Choroid plexus epithelial cell (primary cell): ENCODE data around the gene ZNF20.
"Not testable (repeated sequence)": the region's sequence is repeated elsewhere in the genome, so short reads cannot be mapped to it uniquely, and the experiment has no call there.

Experiments used
- DNase-seq: peaks from one replicate; pipeline ENCODE4 v3.0.0-alpha.2; 2010; ENCODE audit warnings: low read depth
- H3K4me3 ChIP-seq: 2 replicates; pipeline ENCODE4 v1.5.1; 2011; ENCODE audit warnings: low read depth, mild to moderate bottlenecking, control low read depth, low read length, moderate library complexity
- TF ChIP-seq, protein P1 (sequence below): conservative IDR thresholded peaks from 2 replicates; pipeline ENCODE4 v1.5.1; 2011; ENCODE audit warnings: low read depth, mild to moderate bottlenecking, control low read depth, inconsistent platforms, low read length, moderate library complexity

The ZNF20 gene

GRCh38 chr19:12113121-12113520, 27.0 kb downstream of the ZNF20 start:
- H3K4me3 ChIP-seq: no peak overlapping the region
- TF ChIP-seq, protein P1, sequence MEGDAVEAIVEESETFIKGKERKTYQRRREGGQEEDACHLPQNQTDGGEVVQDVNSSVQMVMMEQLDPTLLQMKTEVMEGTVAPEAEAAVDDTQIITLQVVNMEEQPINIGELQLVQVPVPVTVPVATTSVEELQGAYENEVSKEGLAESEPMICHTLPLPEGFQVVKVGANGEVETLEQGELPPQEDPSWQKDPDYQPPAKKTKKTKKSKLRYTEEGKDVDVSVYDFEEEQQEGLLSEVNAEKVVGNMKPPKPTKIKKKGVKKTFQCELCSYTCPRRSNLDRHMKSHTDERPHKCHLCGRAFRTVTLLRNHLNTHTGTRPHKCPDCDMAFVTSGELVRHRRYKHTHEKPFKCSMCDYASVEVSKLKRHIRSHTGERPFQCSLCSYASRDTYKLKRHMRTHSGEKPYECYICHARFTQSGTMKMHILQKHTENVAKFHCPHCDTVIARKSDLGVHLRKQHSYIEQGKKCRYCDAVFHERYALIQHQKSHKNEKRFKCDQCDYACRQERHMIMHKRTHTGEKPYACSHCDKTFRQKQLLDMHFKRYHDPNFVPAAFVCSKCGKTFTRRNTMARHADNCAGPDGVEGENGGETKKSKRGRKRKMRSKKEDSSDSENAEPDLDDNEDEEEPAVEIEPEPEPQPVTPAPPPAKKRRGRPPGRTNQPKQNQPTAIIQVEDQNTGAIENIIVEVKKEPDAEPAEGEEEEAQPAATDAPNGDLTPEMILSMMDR: no peak
- no peak for DNase-seq

DNA sequence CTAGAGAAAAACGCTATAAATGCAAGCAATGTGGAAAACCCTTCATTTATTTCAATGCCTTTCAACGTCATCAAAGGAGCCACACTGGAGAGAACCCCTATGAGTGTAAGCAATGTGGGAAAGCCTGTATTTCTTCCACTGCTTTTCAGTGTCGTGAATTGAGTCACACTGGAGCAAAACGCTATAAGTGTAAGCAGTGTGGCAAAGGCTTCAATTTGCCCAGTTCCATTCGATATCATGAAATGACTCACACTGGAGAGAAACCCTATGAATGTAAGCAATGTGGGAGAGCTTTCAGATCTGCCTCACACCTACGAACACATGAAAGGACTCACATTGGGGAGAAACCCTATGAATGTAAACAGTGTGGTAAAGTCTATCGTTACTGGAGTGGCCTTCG, 27.4 kb downstream of the ZNF20 start:
- H3K4me3 ChIP-seq: no peak overlapping the region
- TF ChIP-seq, protein P1: no peak
- DNase-seq: no peak

GRCh38 chr19:12111943-12112637, 28.1 kb downstream of the ZNF20 start:
- no peak for DNase-seq
- TF ChIP-seq, protein P1: no peak
- H3K4me3 ChIP-seq: no peak overlapping the region

- DNase-seq: no peak
- no peak overlapping the region for H3K4me3 ChIP-seq
- TF ChIP-seq, protein P1: no peak
Measured at GRCh38 chr19:12111176-12111575, 29.0 kb downstream of the ZNF20 start.

DNA sequence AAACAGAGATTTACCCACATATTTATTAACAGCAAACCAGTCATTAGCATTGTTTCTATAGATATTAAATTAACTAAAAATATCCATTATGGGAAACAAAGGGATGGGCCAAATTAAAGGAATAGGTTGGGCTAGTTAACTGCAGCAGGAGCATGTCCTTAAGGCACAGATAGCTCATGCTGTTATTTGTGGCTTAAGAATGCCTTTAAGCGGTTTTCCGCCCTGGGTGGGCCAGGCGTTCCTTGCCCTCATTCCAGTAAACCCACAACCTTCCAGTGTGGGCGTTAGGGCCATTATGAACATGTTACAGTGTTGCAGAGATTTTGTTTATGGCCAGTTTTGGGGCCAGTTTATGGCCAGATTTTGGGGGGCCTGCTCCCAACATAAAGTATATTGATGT, 36.2 kb downstream of the ZNF20 start:
- not testable (repeated sequence) for H3K4me3 ChIP-seq, DNase-seq

DNA sequence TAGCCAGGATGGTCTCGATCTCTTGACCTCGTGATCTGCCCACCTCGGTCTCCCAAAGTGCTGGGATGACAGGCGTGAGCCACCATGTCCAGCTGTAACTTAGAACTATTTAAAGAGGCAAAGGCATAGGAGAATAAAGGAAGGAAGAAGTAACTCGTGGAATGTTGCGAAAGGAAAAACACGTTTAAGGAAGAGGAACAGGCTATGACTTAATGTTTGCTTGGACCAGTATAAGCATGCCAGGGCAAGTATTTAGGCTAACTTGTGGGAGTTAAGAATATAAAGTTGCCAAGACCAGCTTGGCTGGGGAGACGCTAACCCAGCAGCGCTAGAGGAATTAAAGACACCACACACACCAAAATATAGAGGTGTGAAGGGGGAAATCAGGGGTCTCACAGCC, 42.1 kb downstream of the ZNF20 start:
- no peak for DNase-seq
- H3K4me3 ChIP-seq: no peak overlapping the region
- TF ChIP-seq, protein P1: no peak

DNA sequence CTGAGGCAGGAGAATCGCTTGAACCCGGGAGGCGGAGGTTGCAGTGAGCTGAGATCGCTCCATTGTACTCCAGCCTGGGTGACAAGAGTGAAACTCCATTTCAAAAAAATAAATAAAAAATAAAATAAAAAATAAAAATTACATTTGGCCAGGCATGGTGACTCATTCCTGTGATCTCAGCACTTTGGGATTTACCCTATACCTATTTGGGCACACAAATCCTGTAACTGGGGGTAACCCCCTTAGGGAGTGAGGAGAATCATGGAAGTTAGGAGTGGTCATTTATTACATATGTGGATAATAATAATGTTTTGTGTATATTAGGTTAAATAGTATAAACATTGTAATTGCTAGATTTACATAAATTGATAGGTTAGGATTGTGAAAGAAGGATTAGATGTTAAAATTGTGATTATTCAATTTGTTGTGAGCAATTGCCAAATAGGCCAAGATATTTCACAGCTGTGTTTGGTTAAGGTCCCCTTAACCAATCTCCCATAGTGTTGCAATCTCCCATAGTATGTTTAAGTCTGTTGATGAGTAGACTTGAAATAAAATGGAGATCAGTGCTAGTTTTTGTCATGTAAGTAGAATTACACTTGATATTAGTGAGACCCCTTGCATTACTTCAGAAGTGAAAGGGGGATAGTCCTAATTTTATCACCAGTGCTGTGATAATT, 44.9 kb downstream of the ZNF20 start:
- H3K4me3 ChIP-seq: no peak overlapping the region
- TF ChIP-seq, protein P1: no peak
- DNase-seq: peak; percentile 42
